ENCODE data around the gene CXCR3. TPM values are rescaled to one million over a fixed set of nuclear protein-coding genes. Genes with fewer than 3 reads are reported as not detected.

CXCR3 gene
- total and polyA plus RNA-seq, 10 of the 15 experiments (the other 5 are each of a cell fraction or from before 2014, with no cell fraction given): 1.4 to 48.2 (median 15.7) TPM

GRCh38 chrX:71657267-71657666, 39.0 kb upstream of the CXCR3 start (continued):
- TF ChIP-seq, protein P1, sequence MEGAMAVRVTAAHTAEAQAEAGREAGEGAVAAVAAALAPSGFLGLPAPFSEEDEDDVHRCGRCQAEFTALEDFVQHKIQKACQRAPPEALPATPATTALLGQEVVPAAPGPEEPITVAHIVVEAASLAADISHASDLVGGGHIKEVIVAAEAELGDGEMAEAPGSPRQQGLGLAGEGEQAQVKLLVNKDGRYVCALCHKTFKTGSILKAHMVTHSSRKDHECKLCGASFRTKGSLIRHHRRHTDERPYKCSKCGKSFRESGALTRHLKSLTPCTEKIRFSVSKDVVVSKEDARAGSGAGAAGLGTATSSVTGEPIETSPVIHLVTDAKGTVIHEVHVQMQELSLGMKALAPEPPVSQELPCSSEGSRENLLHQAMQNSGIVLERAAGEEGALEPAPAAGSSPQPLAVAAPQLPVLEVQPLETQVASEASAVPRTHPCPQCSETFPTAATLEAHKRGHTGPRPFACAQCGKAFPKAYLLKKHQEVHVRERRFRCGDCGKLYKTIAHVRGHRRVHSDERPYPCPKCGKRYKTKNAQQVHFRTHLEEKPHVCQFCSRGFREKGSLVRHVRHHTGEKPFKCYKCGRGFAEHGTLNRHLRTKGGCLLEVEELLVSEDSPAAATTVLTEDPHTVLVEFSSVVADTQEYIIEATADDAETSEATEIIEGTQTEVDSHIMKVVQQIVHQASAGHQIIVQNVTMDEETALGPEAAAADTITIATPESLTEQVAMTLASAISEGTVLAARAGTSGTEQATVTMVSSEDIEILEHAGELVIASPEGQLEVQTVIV (IDR thresholded peaks at IDR 0.05; ENCODE audit: borderline replicate concordance, partially characterized antibody): no peak
- no peak for TF ChIP-seq RFX5 (IDR thresholded peaks at IDR 0.05; ENCODE audit: low read depth, low read length)
- no peak for TF ChIP-seq ZZZ3 (IDR thresholded peaks at IDR 0.05; ENCODE audit: control insufficient read depth, insufficient read length, low read depth)
- no peak for TF ChIP-seq IKZF1 (conservative IDR thresholded peaks at IDR 0.05)
- no peak for TF ChIP-seq MLLT1 (IDR thresholded peaks at IDR 0.05)

- SMC1A ChIA-PET (ENCODE audit: uncharacterized antibody, unreplicated experiment): no interaction called here
- no peak for FAIRE-seq
- no peak for TF ChIP-seq ESRRA (IDR thresholded peaks at IDR 0.05; ENCODE audit: low read length)
- no peak for TF ChIP-seq CBX3 (IDR thresholded peaks at IDR 0.05; ENCODE audit: borderline replicate concordance, low read depth)
- TF ChIP-seq, protein P2, sequence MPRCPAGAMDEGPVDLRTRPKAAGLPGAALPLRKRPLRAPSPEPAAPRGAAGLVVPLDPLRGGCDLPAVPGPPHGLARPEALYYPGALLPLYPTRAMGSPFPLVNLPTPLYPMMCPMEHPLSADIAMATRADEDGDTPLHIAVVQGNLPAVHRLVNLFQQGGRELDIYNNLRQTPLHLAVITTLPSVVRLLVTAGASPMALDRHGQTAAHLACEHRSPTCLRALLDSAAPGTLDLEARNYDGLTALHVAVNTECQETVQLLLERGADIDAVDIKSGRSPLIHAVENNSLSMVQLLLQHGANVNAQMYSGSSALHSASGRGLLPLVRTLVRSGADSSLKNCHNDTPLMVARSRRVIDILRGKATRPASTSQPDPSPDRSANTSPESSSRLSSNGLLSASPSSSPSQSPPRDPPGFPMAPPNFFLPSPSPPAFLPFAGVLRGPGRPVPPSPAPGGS (IDR thresholded peaks at IDR 0.05; ENCODE audit: borderline replicate concordance, insufficient read depth, low read depth, low read length, poor library complexity, severe bottlenecking): no peak
- TF ChIP-seq FOXM1 (IDR thresholded peaks at IDR 0.05; ENCODE audit: low read depth, low read length): no peak
- no peak for TF ChIP-seq JUNB (IDR thresholded peaks at IDR 0.05)
- no peak for TF ChIP-seq HDAC6 (IDR thresholded peaks at IDR 0.05; ENCODE audit: unreplicated experiment)
- TF ChIP-seq NR2C1 (IDR thresholded peaks at IDR 0.05): no peak
- no peak for TF ChIP-seq CBX5 (IDR thresholded peaks at IDR 0.05; ENCODE audit: low read depth)
- no peak for TF ChIP-seq ZNF384 (IDR thresholded peaks at IDR 0.05; ENCODE audit: borderline replicate concordance, low read depth, low read length)
- intact Hi-C loops (cut with micrococcal nuclease; ENCODE audit: unreplicated experiment) (loop anchor here (5.0 kb wide), 2 partner anchors 116 to 221 kb away; no protein-coding TSS in a partner anchor), in situ Hi-C loops (cut with MboI) (loop anchor here (5.0 to 25.0 kb wide), 4 partner anchors 36 to 866 kb away; partner anchors contain the start of gene CXCR3)
- DNase-seq (ENCODE audit: low read depth, low spot score): no peak
- Histone ChIP-seq H3K36me3 (ENCODE audit: control insufficient read depth in 2 of 2, insufficient read depth in 2 of 2, low read length in 1 of 2) (no peaks in the 10 kb centered on the region), H2AFZ (ENCODE audit: control insufficient read depth, low read depth, low read length) (no peak overlapping the region), H3K4me3 (no peak overlapping the region), H3K4me1 (ENCODE audit: control insufficient read depth, insufficient read depth, low read length) (0 out of 2 replicates have a peak, but pooled peaks cover 3% of the 10 kb centered on the region), H3K4me2 (ENCODE audit: control insufficient read depth, insufficient read depth) (no peak overlapping the region), H3K79me2 (ENCODE audit: control insufficient read depth, insufficient read depth, low read length) (no peaks in the 10 kb centered on the region), H3K9me3 (replicated peaks; ENCODE audit: control insufficient read depth, insufficient read depth, low read length) (no peaks in the 10 kb centered on the region), H3K27ac (ENCODE audit: control insufficient read depth, insufficient read depth) (no peak overlapping the region), H3K27me3 (replicated peaks in 1 of 2; ENCODE audit: control insufficient read depth in 2 of 2, insufficient read depth in 2 of 2, low read length in 1 of 2) (no peaks in the 10 kb centered on the region), H3K9ac (ENCODE audit: control insufficient read depth, insufficient read depth, low read length) (no peak overlapping the region), H4K20me1 (ENCODE audit: control insufficient read depth, insufficient read depth) (no peaks in the 10 kb centered on the region)
- RAD21 ChIA-PET (ENCODE audit: unreplicated experiment): no interaction called here
- POLR2A ChIA-PET: no interaction called here
- no TSS peak for BruUV-seq (replicated peaks)
- ATAC-seq: no peak
- WGBS (ENCODE audit: insufficient coverage, insufficient replicate concordance, low lambda C conversion rate, missing lambda C conversion rate): 53% methylated on average over 2 of the region's 2 CpGs
- CTCF ChIA-PET: interaction anchor here (1.5 kb wide), 1 partner anchor 12 kb away, joined by 4 read pairs; no protein-coding TSS in a partner anchor
These were observed 35.0 kb upstream of the CXCR3 start for GRCh38 chrX:71653344-71653743.
